Kidney capillary endothelial cell (primary cell): ENCODE data around the gene NT5DC3.
"Not testable (repeated sequence)": the region's sequence is repeated elsewhere in the genome, so short reads cannot be mapped to it uniquely, and the experiment has no call there.

ENCODE experiments used
- DNase-seq: peaks from one replicate; pipeline ENCODE4 v3.0.0-alpha.2; 2018; ENCODE audit warnings: low spot score

The NT5DC3 gene

DNA sequence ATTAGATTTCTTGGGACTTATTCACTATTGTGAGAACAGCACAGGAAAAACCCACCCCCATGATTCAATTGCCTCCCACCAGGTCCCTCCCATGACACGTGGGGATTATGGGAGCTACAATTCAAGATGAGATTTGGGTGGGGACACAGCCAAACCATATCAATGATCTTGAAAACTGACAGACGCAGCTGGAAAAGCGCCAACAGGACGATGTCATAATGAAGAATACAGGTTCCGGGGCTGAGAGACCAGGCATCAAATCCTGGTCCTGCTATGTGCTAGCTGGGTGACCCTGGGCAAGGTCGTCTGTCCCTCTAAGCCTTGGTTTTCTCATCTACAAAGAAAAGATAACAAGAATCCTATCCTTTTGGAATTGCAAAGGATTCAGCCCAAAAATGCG lies 31.4 kb downstream of the NT5DC3 start:
- not testable (repeated sequence) for DNase-seq

GRCh38 chr12:103809154-103809553 lies 31.9 kb downstream of the NT5DC3 start:
- DNase-seq = no peak

GRCh38 chr12:103808239-103808880 lies 32.7 kb downstream of the NT5DC3 start:
- no peak for DNase-seq

DNA sequence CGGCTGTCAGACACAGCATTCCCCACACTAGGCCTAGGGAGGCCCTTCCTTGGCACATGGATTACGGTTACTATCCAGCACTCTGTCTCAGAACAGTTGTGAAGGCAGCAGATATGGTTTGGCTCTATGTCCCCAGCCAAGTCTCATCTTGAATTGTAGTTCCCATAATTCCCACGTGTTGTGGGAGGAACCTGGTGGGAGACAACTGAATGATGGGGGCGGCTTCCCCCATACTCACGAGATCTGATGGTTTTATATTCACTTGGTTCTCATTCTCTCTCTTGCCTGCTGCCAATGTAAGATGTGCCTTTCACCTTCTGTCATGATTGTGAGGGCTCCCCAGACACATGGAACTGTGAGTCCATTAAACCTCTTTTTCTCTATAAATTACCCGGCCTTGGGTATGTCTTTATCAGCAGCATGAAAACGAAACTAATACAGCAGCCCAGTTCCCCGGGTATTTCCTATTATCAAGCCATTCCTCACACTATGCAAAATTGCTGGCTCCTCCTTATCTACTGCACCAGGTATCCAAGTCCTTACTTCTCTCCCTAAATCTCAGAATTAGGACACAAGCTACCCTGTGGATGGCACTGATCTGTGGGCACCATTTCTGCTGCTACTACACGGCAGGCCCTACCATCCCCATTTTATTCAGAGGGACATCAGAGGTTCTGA lies 33.3 kb downstream of the NT5DC3 start:
- DNase-seq = no peak

- DNase-seq = no peak
Measured at GRCh38 chr12:103806803-103807202, 34.2 kb downstream of the NT5DC3 start.

DNA sequence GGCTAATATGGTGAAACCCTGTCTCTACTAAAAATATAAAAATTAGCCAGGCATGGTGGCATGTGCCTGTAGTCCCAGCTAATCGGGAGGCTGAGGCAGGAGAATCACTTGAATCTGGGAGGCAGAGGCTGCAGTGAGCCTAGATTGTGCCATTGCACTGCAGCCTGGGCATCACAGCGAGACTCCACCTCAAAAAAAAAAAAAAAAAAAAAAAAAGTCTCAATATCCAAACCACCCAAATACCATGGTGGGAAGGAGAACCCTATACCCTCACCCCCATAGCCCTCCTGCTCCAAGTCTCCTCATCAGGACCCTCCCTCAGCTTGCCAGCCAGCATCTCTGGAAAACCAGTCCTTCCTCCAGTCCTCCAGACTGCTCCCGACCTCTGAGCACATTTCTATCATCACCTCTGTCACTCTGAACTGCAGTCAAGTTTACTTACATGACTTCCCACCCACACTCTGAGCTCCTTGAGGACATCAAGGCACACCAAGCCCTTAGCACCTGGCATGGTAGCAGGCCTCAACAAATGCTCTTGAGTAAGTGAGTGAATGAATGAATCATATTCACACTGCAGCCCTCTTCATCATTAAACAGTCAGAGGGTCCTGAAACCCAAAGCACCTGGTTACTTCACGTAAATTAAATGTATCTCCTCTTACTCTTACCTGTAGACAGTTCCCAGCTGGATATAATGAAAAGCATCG lies 35.2 kb downstream of the NT5DC3 start:
- no peak for DNase-seq

DNA sequence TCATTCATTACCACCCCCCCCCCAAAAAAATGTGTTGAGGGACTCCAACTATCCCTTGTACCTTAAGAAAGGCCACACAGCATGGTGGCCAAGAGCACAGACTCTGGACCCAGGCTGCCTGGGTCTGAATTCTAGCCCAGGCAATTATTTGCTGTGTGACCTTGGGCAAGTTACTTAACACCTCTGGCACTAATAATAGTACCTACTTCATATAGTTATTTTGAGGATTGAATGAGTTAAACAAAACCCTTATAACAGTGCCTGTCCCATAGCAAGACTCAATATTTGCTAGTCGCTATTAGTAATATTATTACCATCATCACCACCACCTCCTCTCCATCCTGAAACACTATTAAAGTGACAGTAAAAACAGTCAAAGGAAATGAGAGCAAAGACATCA lies 37.2 kb downstream of the NT5DC3 start:
- no peak for DNase-seq

DNA sequence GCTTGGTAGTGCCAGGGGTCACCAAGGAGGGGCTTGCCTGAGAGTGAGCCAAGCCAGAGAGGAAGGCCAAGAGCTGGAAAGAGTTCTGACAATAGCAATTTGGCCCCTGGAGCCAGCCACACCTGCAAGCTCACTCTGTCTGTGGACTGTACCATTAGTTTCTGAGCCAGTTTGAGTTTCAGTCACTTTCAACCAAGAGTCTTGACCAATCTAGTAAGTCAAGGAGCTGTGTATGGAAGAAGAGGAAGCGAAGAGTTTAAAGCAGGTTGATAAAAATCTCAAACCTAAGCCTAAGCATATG lies 38.5 kb downstream of the NT5DC3 start:
- DNase-seq = no peak

- no peak for DNase-seq
Measured at GRCh38 chr12:103801709-103802585, 39.1 kb downstream of the NT5DC3 start.

- no peak for DNase-seq
Measured at GRCh38 chr12:103799857-103800771, 40.9 kb downstream of the NT5DC3 start.

GRCh38 chr12:103799504-103799856 lies 41.6 kb downstream of the NT5DC3 start:
- no peak for DNase-seq

GRCh38 chr12:103798586-103798985 lies 42.4 kb downstream of the NT5DC3 start:
- no peak for DNase-seq

DNA sequence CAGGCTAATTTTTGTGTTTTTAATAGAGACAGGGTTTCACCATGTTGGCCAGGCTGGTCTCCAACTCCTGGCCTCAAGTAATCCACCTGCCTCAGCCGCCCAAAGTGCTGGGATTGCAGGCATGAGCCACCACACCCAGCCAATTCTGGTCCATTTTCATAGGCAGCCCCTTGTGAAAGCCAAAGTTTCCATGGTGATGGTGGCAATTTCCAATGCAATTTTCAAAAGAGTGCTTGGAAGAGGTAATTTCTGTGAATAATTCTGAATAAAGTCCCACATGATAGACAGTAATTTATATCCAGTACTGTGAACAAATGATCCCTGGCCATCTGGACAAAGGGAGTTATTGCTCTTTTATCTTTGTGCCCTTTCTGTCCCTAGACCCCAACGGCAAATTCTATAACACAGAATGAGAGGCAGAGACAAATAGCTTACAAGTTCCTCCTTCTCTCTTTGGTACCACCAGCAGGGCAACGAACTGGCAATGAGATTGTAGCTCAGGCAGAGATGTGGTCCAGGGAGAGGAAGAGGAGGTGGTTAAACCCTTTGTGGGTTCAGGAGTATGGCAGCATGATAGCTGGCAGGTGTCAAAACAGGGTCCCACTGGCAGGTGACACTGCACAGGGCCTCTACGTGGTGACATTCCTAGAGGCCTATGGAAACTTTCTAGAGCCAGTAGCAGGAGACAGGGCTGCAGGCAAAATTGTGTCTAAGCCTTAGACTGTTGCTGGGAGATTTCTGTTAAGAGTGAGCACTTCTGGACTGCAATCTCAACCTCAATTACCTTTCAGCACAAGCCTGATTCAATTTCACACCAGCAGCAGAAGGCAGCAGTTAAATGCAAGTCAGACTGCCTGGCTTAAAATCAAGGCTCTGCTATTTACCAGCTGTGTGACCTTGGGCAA lies 46.5 kb downstream of the NT5DC3 start:
- no peak for DNase-seq

- no peak for DNase-seq
Measured at GRCh38 chr12:103793512-103794045, 47.5 kb downstream of the NT5DC3 start.

DNA sequence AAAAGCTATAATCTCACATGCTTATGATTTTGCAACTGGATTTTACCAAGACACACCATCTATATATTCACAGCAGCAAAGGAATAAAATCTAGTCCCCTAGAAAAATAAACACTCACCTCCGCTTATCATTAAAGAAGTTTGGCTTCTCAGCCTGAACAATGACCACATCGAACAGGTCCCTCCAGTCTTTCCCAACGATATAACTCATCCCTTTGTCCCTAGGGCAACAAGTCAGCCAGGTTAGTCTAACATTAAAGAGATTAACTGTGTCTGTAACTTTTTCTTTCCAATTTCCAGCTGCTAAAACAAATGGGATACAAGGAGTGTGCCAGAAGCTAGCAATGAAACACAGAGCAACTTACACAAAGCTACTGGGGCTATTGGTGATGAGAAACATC lies 48.0 kb downstream of the NT5DC3 start:
- DNase-seq = no peak

DNA sequence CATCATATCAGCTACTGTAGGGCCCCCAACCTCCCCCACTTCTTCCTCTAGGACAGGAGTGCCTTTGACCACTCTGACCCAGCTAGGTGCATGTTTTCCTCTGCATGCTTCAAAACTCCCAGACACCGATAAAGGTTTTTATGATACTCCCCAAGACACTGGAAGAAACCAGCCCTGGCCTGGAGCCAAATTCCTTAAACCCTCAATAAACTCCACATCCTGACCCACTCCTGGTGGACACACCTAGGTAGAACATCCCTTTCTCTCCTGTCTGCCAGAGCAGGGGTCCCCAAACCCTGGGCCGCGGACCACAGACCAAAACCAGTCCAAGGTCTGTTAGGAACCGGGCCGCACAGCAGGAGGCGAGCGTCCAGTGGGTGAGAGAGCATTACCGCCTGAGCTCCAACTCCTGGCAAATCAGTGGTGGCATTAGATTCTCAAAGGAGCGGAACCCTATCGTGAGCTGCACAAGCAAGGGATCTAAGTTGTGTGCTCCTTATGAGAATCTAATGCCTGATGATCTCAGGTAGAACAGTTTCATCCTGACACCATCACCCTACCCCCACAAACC lies 49.6 kb downstream of the NT5DC3 start:
- no peak for DNase-seq

DNA sequence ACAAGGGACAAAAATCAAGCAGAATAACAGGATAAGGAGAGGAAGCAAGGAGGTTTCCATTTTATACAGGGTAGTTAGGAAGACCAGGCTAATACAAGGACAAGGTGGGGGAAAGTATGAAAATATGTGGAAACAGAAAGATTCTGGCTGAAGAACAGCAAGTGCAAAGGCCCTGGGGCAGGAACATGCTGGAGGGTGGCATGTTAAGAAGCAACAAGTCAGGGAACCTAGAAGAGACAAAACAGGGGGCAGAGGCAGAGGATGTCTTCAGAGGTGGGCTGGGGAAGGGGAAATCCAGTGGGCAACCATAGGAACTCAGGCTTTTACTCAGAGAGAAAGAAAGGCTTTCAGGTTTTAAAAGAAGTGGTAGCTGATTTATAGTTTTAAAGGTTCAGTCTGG lies 54.8 kb downstream of the NT5DC3 start:
- DNase-seq = no peak

DNA sequence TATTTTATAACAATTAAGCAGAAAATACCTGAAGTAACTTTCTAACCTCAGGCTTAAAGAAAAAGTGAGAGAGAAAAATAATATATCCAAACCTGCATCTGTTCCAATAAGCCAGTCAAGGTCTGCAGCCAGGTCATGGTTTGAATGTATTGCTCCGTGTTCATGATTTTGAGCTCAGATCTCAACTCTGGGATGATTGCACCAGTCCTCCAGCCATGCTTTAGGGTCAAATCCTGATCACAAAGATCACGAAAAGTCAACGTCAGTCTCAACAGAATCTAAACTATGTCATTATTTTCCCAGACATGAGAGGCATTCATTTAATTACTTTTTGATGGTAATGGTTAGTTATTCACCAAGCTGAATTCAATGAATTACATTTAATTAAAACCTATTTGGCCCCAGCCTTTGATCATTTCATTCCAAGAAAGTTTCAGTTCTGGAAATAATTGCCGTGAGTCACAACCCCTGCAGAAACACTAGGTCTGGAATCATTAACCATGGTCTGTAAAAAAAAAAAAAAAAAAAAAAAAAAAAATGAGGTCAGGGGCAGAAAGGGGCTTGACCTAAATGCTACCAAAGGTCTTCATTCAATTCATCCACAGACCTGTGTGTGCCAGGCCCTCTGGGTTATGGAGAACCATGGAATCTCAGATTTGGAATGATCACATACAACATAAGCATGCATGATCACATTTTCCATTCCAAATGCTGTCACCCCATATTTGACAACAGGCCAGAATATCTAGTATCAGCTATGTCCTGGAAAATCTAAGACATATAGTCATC lies 55.6 kb downstream of the NT5DC3 start:
- DNase-seq = no peak
